Skin of body (tissue), 2 donors: Measurements from ENCODE around the gene PRR11. TPM values are rescaled to one million over a fixed set of nuclear protein-coding genes. Genes with fewer than 3 reads are reported as not detected.
"Not testable (repeated sequence)": the region's sequence is repeated elsewhere in the genome, so short reads cannot be mapped to it uniquely, and the experiment has no call there.

ENCODE experiments used
- DNase-seq: peaks from one replicate; lab custom pipeline; 2025; lab: John Stamatoyannopoulos, UW
- total RNA-seq: library from RNA; depleted of rRNA; stranded (reverse); fragments of >200 nt; gene quantifications from one replicate; pipeline ENCODE4 v1.2.3, GENCODE V29; 2014

Gene PRR11
- total RNA-seq, 1 donor from 2014 or later: 4.0 TPM

GRCh38 chr17:59151591-59151990 lies 4.0 kb upstream of the PRR11 start:
- DNase-seq: no peak

DNA sequence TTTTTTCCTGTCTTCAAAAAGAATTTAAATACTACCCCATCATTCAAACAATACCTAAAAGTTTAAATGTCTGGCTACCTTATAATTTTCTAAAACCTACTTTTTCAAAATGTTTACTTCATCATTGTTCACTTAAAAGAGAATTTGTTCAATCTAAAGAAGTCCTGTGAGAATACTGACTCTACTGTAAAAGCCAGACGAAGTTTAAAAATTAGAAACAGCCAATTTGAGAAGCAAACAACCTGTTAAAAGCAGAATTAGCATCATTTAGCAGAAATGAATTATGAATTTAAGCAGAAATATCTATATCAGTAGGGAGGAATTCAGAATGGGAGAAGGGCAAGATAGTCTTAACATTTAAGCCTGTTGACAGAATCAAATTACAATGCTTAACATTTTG lies 2.6 kb upstream of the PRR11 start:
- DNase-seq: no peak

- peak; percentile 75 for DNase-seq
Measured at GRCh38 chr17:59154292-59154720, 1.2 kb upstream of the PRR11 start.

DNA sequence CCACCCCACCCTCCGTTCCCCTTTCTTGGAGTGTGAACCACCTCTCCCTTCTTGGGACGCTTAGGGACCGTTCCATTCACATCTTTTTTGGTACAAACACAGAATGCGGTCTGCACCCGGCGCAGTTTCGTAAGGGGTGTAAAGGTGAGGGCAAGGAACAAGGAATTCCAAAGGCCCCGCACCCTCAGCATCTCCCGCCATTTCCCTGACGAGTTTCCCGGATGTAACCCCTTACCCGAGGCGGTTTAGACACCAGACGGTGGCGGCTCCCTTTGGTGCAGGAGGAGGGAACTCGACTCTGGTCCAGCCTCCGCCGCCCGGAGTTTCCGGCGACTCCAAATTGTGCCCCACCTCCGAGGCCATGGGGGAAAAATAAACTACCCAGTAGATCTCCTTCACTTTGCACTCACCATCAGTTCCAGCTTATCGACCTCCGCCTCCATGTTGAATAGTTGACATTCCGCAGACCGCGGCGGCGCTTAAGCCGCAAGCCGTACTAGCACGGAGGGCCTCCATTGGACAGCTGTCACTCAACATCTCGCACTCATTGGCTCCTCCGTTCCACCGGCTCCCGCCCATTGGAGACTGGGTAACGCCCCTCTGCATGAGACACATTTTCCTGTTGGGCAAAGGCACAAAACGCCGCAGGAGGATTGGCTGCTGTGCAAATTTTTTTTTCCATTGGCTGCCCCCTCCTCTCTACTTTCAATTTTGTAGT lies 666 bp upstream of the PRR11 start, which contains the start of gene SKA2:
TSS of gene SKA2 (minus strand) at position 466 of the 718 bp plus-strand sequence. CDS start at position 443, 23 bp downstream.
- DNase-seq: peak; percentile 100

DNA sequence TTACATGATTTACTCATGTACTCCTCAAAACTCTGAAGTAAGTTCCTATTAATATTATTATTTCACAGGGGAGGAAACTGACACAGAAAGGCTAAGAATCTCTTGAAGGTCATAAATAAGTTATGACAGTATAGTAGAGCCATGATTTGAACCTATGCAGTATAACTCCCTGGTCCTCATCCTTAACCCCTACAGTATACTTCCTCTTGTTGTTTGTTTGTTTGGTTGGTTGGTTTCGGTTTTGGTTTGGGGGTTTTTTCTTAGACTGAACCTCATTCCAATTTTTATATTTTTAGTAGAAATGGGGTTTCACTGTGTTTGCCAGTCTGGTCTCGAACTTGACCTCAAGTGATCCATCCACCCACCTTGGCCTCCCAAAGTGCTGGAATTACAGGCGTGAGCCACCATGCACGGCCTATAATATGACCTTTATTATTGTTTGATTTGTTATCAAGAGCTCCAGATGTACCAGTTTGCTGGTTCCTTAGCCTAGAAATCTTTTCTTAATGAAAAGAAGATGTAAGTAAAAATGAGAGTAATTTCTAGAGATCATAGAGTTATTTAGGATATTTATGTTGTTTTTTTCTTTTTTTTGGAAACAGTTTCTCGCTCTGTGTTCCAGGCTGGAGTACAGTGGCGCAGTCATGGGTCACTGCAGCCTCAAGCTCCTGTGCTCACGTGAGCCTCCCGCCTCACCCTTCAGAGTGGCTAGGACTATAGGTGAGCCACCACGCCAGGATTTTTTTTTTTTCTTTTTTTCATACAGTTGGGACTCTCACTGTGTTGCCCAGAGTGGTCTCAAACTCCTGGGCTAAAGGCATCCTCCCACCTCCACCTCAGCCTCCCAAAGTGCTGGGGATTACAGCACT lies 4.8 kb downstream of the PRR11 start:
- DNase-seq: no peak

DNA sequence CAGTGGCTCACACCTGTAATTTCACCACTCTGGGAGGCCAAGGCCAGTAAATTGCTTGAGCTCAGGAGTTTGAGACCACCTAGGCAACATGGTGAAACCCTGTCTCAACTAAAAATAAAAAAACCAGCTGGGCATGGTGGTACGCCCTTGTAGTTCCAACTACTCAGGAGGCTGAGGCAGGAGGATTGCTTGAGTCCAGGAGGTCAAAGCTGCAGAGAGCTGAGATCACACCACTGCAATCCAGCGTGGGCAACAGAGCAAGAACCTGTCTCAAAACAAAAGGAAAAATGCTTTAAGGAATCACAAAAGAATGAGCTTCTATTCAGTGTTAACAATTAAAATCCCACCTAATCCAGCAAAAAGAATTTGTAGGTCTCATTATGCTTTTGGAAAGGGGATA lies 5.9 kb downstream of the PRR11 start:
- DNase-seq: no peak

GRCh38 chr17:59165933-59166342 lies 10.4 kb downstream of the PRR11 start:
- DNase-seq: peak; percentile 45

- DNase-seq: no peak
Measured at GRCh38 chr17:59167571-59168001, 12.0 kb downstream of the PRR11 start.

DNA sequence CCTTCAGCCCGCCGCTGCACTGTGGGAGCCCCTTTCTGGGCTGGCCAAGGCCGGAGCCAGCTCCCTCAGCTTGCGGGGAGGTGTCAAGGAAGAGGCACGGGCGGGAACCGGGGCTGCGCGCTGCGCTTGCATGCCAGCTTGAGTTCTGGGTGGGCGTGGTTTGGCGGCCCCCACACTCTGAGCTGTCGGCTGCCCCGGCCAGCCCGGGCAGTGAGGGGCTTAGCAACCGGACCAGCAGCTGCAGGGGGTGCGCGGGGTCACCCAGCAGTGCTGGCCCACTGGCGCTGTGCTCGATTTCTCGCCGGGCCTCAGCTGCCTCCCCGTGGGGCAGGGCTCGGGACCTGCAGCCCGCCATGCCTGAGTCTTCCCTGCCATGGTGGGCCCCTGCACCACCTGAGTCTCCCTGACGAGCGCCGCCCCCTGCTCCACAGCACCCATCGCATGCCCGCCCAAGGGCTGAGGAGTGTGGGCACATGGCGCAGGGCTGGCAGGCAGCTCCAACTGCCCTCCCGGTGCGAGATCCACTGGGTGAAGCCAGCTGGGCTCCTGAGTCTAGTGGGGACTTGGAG lies 17.0 kb downstream of the PRR11 start:
- no peak for DNase-seq

DNA sequence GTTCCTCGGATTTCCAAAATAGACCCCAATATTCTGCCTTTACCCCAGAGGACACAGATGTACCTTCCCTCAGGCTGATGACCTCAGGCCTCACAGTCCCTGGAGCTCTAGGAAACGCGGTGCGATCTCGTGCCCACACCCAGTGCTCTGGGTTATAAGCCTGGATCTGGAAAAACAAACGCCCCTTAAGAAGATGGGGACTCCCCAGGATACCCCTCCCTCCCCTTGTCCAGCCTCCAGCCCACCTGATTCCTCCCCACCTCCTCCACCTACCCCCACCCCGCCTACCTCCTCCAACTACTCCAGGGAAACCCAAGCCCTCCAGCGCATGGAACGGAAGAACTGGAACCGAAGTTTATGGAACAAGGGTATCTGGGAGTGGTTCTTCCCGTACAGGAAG lies 19.1 kb downstream of the PRR11 start:
- DNase-seq: no peak

GRCh38 chr17:59175076-59175475 lies 19.5 kb downstream of the PRR11 start:
- DNase-seq: no peak

- no peak for DNase-seq
Measured at GRCh38 chr17:59178266-59178985, 22.9 kb downstream of the PRR11 start.

GRCh38 chr17:59179601-59180000 lies 24.1 kb downstream of the PRR11 start:
- DNase-seq: not testable (repeated sequence)

- no peak for DNase-seq
Measured at GRCh38 chr17:59180626-59181025, 25.1 kb downstream of the PRR11 start.

DNA sequence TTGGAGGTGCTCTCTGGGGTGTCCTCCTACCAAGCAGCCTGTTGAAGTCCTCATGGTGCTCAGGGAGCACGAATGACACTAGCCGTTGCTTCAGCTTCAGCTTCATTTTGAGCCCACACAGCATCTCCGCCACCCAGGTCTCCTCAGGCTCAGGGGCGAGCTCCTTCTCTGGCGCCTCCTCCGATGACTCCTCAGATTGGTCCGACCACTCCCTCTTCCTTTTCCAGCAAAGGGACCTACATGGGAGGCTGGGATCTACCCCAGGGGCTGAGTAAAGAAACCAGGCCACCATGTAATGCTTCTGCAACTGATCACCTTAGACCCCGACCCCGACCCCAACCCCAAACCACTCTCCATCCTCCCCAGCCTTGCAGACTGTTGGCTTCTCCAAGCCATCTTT lies 25.9 kb downstream of the PRR11 start:
- DNase-seq: no peak

GRCh38 chr17:59185997-59186396 lies 30.5 kb downstream of the PRR11 start:
- no peak for DNase-seq

DNA sequence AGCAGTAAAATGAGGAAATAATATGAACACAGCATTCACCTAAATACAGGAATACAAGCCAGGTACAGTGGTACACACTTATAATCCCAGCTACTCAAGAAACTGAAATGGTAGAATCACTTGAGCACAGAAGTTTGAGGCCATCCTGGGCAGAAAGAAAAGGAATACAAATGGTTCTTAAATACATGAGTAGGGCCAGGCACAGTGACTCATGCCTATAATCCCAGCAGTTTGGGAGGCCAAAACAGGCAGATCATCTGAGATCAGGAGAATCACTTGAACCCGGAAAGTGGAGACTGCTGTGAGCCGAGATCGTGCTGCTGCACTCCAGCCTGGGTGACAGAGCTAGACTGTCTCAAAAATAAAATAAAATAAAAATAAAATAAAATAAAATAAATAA lies 31.3 kb downstream of the PRR11 start:
- DNase-seq: no peak

DNA sequence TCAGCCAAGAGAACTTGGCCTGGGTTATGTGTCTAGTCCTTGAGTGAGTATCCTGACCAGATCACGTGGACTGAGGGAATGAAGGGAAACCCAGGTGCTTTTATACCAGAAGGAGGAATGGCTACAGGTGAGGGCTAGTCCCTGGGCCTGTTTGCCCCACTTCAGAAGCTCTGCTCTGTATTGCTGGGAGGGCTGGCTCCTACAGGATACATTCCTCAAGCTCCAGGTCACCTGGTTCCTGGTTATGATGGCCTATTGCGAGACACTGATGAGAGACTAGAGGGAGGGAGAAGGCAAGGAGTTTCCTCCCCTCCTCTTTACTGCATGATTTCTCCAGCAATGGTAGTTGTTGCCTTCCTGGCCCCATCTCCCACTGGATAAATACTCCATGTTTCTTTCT lies 35.3 kb downstream of the PRR11 start:
- no peak for DNase-seq

- DNase-seq: no peak
Measured at GRCh38 chr17:59193336-59193862, 37.9 kb downstream of the PRR11 start.

GRCh38 chr17:59199398-59199797 lies 43.9 kb downstream of the PRR11 start:
- no peak for DNase-seq

DNA sequence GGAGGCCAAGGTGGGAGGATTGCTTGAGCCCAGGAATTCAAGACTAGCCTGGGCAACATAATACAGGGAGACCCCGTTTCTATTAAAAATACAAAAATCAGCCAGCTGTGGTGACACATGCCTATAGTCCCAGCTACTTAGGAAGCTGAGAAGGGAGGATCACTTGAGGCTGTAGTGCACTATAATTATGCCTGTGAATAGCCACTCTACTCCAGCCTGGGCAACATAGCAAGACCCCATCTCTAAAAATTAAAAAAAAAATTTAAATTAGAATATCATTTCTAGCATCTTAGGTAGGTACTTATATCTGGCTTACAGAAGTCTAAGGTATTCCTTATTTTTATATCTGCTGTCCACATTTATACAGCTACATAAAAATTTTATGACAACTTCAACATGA lies 46.8 kb downstream of the PRR11 start:
- DNase-seq: no peak
